ENCODE data around the gene ANXA5.

ANXA5 gene

GRCh38 chr4:121705521-121705920 lies 8.7 kb upstream of the ANXA5 start:
- H3K4me2 ChIP-seq (ENCODE audit: low read depth, low read length): no peak overlapping the region

DNA sequence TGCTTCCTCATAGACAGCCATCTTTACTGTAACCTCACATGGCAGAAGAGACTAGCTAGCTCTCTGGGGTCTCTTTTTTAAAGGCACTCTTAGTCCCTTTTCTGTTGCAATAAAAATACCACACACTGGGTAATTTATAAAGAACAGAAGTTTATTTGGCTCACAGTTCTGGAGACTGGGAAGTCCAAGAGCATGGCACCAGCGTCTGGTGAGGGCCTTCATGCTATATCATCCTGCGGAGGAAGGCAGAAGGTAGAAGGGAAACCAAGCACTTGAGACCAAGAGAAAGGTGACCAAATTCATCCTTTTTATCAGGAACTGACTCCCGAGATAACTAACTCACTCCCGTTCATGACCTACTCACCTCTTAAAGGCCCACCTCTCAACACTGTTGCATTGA lies 5.4 kb upstream of the ANXA5 start:
- H3F3A ChIP-seq (ENCODE audit: insufficient read depth, low read length): no peaks in the 10 kb centered on the region
- H3K36me3 ChIP-seq (replicated peaks; ENCODE audit: insufficient read depth, low read length): no peaks in the 10 kb centered on the region
- H3K9ac ChIP-seq (ENCODE audit: low read length): no peak overlapping the region
- no peak for DNase-seq
- no peak for TF ChIP-seq EZH2 (optimal IDR thresholded peaks at IDR 0.05; ENCODE audit: low read depth, low read length)
- TF ChIP-seq, protein P1, sequence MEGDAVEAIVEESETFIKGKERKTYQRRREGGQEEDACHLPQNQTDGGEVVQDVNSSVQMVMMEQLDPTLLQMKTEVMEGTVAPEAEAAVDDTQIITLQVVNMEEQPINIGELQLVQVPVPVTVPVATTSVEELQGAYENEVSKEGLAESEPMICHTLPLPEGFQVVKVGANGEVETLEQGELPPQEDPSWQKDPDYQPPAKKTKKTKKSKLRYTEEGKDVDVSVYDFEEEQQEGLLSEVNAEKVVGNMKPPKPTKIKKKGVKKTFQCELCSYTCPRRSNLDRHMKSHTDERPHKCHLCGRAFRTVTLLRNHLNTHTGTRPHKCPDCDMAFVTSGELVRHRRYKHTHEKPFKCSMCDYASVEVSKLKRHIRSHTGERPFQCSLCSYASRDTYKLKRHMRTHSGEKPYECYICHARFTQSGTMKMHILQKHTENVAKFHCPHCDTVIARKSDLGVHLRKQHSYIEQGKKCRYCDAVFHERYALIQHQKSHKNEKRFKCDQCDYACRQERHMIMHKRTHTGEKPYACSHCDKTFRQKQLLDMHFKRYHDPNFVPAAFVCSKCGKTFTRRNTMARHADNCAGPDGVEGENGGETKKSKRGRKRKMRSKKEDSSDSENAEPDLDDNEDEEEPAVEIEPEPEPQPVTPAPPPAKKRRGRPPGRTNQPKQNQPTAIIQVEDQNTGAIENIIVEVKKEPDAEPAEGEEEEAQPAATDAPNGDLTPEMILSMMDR (IDR thresholded peaks at IDR 0.05; ENCODE audit: low read length): no peak
- TF ChIP-seq EZH2phosphoT487 (IDR thresholded peaks at IDR 0.05; ENCODE audit: low read length): no peak
- H3K4me1 ChIP-seq (ENCODE audit: low read length): no peaks in the 10 kb centered on the region
- H2AFZ ChIP-seq (ENCODE audit: low read length): no peak overlapping the region
- no peaks in the 10 kb centered on the region for H3K27me3 ChIP-seq (replicated peaks; ENCODE audit: insufficient read depth, low read length)
- H3K4me2 ChIP-seq (ENCODE audit: low read depth, low read length): no peak overlapping the region
- no peaks in the 10 kb centered on the region for H3K79me2 ChIP-seq (ENCODE audit: low read length)
- no peaks in the 10 kb centered on the region for H3K9me2 ChIP-seq (replicated peaks; ENCODE audit: insufficient read depth, low read length)
- H4K20me1 ChIP-seq (ENCODE audit: insufficient read depth, low read length): no peaks in the 10 kb centered on the region
- H3K4me3 ChIP-seq (ENCODE audit: low read length): no peak overlapping the region
- no peak overlapping the region for H3K27ac ChIP-seq (ENCODE audit: low read length)
- no peaks in the 10 kb centered on the region for H3K9me3 ChIP-seq (replicated peaks; ENCODE audit: insufficient read depth, low read length)

More at GRCh38 chr4:121705521-121705920, 8.7 kb upstream of the ANXA5 start:
- Histone ChIP-seq H3K79me2 (ENCODE audit: low read length) (no peaks in the 10 kb centered on the region), H3K9me3 (replicated peaks; ENCODE audit: insufficient read depth, low read length) (no peaks in the 10 kb centered on the region), H3K27me3 (replicated peaks; ENCODE audit: insufficient read depth, low read length) (no peaks in the 10 kb centered on the region), H2AFZ (ENCODE audit: low read length) (no peak overlapping the region), H3K4me1 (ENCODE audit: low read length) (no peaks in the 10 kb centered on the region), H3K4me3 (ENCODE audit: low read length) (no peak overlapping the region), H3K27ac (ENCODE audit: low read length) (no peak overlapping the region), H3F3A (ENCODE audit: insufficient read depth, low read length) (no peaks in the 10 kb centered on the region), H4K20me1 (ENCODE audit: insufficient read depth, low read length) (no peaks in the 10 kb centered on the region), H3K36me3 (replicated peaks; ENCODE audit: insufficient read depth, low read length) (no peaks in the 10 kb centered on the region), H3K9ac (ENCODE audit: low read length) (no peak overlapping the region), H3K9me2 (replicated peaks; ENCODE audit: insufficient read depth, low read length) (no peaks in the 10 kb centered on the region)
- DNase-seq: no peak
- TF ChIP-seq, protein P1 (IDR thresholded peaks at IDR 0.05; ENCODE audit: low read length): no peak
- no peak for TF ChIP-seq EZH2 (optimal IDR thresholded peaks at IDR 0.05; ENCODE audit: low read depth, low read length)
- TF ChIP-seq EZH2phosphoT487 (IDR thresholded peaks at IDR 0.05; ENCODE audit: low read length): no peak

- H3K4me3 ChIP-seq (ENCODE audit: low read length): no peak overlapping the region
- TF ChIP-seq EZH2 (optimal IDR thresholded peaks at IDR 0.05; ENCODE audit: low read depth, low read length) (no peak), EZH2phosphoT487 (IDR thresholded peaks at IDR 0.05; ENCODE audit: low read length) (no peak)
- TF ChIP-seq, protein P1 (IDR thresholded peaks at IDR 0.05; ENCODE audit: low read length): no peak
- no peaks in the 10 kb centered on the region for H3K36me3 ChIP-seq (replicated peaks; ENCODE audit: insufficient read depth, low read length)
- H3K9me2 ChIP-seq (replicated peaks; ENCODE audit: insufficient read depth, low read length): no peaks in the 10 kb centered on the region
- peaks cover 3% of the 10 kb centered on the region for H3K79me2 ChIP-seq (ENCODE audit: low read length)
- H3F3A ChIP-seq (ENCODE audit: insufficient read depth, low read length): 0 out of 2 replicates have a peak, but pooled peaks cover 5% of the 10 kb centered on the region
- DNase-seq: no peak
- no peak overlapping the region for H3K9ac ChIP-seq (ENCODE audit: low read length)
- H3K9me3 ChIP-seq (replicated peaks; ENCODE audit: insufficient read depth, low read length): no peaks in the 10 kb centered on the region
- no peaks in the 10 kb centered on the region for H3K4me1 ChIP-seq (ENCODE audit: low read length)
- H3K27me3 ChIP-seq (replicated peaks; ENCODE audit: insufficient read depth, low read length): no peaks in the 10 kb centered on the region
- H4K20me1 ChIP-seq (ENCODE audit: insufficient read depth, low read length): no peaks in the 10 kb centered on the region
- H3K27ac ChIP-seq (ENCODE audit: low read length): no peak overlapping the region
- H3K4me2 ChIP-seq (ENCODE audit: low read depth, low read length): no peak overlapping the region
- H2AFZ ChIP-seq (ENCODE audit: low read length): no peak overlapping the region
Measured at GRCh38 chr4:121701263-121701662, 4.5 kb upstream of the ANXA5 start.

Data from MM.1S (cell line).